ENCODE data around the gene TBC1D10B. TPM values are rescaled to one million over a fixed set of nuclear protein-coding genes. Genes with fewer than 3 reads are reported as not detected.

TBC1D10B gene
- total RNA-seq, 2 experiments from 2014 or later = 69.2 TPM

DNA sequence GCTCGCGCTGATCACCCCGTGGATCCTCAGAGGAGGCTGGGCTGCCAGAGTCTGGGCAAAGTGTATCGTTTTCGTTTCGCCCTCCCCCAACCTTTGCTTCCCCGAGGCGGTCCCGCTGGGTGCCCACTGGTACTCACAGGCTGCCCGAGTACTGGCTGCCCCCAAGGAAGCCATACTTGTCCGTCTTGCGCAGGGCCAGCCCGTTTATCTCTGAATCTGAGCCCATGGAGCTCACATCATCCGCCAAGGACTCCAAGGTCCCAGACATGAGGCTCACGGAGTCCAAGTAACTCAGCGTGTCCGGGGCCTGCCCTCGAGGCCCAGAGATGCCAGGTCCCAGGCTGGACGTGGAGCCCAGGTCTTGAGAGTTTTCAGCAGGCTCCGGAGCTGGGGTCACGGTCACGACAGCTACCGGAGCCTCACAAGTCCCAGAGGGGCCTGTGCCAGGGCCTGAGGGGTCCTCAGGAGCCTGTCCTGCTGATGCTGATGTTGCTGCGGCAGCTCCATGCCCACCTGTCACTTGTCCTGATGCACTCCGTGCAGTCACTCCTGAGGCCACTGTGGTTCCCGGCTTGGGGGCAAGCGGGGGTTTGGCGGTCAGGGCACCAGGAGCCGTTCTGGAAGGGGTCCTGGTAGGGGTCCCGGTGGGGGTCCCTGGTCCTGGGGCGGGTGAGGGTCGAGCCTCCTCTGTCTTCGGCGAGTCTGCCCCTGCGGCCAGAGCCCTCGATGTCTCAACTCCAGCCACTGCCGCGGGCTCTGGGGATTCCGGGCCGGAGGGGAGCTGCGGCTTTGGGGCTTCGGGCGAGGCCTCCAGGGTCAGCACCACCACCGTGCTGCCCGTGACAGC is 980 bp downstream of the TBC1D10B start:
- no peak for DNase-seq
- CTCF ChIA-PET = interaction anchor here (0.6 to 2.8 kb wide), 9 partner anchors 9 to 337 kb away, joined by 3 to 9 read pairs (median 4); partner anchors contain the start of genes FBRS and ZNF771
- H3K4me1 Mint-ChIP-seq = peaks cover 51% of the 10 kb centered on the region

DNA sequence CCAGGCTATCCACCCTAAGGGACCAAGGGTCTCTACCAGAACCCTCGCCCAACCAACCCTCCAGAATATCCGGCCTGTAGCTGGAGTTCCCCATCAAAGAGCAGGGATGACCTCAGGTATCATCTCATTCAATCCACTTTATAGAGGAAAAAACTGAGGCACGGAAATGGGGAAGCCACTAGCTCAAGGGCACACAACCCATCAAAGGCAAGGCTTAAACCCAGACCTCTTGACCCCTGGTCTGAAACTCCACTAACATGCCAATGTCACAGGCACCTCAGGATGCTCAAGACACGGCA is 1.6 kb downstream of the TBC1D10B start:
- Mint-ChIP-seq H3K27ac (peak overlapping the region; percentile 80), H3K4me3 (peak overlapping the region; percentile 86), H3K9me3 (no peaks in the 10 kb centered on the region), H3K36me3 (ENCODE audit: low read depth) (peaks cover 47% of the 10 kb centered on the region), H3K27me3 (no peaks in the 10 kb centered on the region), H3K4me1 (peaks cover 53% of the 10 kb centered on the region)
- no peak for DNase-seq
- CTCF ChIA-PET = interaction anchor here (0.5 to 1.7 kb wide), 6 partner anchors 12 to 49 kb away, joined by 3 to 9 read pairs (median 3); no protein-coding TSS in a partner anchor
- POLR2A ChIA-PET = interaction anchor here (0.6 to 5.8 kb wide), 9 partner anchors 9 to 277 kb away, joined by 3 to 83 read pairs (median 5); partner anchors contain the start of genes CD2BP2, SEPTIN1, TBX6 and ZNF48

More for the DNA sequence above, 980 bp downstream of the TBC1D10B start:
- Mint-ChIP-seq H3K9me3 (no peaks in the 10 kb centered on the region), H3K4me3 (peak overlapping the region; percentile 86), H3K27me3 (no peaks in the 10 kb centered on the region), H3K36me3 (ENCODE audit: low read depth) (peaks cover 44% of the 10 kb centered on the region), H3K27ac (peak overlapping the region; percentile 80)
- POLR2A ChIA-PET = interaction anchor here (0.6 to 5.8 kb wide), 9 partner anchors 9 to 277 kb away, joined by 3 to 83 read pairs (median 5); partner anchors contain the start of genes CD2BP2, SEPTIN1, TBX6 and ZNF48

- Mint-ChIP-seq H3K27ac (peak overlapping the region; percentile 80), H3K4me1 (peaks cover 53% of the 10 kb centered on the region)
Observed at GRCh38 chr16:30368122-30368791, 2.0 kb downstream of the TBC1D10B start.

DNA sequence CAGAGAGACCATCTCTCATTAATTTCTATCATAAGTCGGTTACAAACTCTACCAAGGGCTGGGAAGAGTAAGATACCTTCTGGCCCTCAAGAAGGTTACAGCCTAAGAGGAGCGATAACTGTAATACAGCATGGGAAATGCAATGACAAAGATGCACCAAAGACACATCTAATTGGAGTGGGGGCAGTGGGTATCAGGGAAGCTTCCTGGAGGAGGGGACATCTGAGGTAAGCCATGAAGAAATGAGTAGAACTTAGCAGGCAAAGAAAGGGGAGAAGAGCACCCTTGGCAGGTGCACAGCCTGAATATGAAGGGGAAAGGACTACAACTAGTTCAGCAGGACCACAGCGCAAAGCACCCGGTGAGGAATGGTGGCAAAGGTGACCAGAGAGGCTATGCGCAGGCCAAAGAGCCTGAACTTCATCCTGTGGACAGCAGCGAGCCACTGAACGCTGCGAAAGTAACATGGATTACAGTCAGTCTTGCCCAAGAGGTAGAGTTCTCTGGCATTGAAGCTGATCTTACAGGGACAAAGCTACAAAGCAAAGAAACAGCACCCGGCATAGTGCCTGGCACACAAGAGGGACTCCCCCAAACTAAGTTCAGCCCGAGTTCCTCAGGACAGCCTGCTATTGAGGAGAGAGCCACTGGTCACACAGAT is 2.8 kb downstream of the TBC1D10B start:
- H3K4me3 Mint-ChIP-seq = peak overlapping the region; percentile 86
- H3K9me3 Mint-ChIP-seq = no peaks in the 10 kb centered on the region
- ChIA-PET POLR2A (interaction anchor here (1.1 to 5.8 kb wide), 3 partner anchors 11 to 275 kb away, joined by 3 to 83 read pairs (median 4); partner anchors contain the start of genes CD2BP2, SEPTIN1 and TBX6), CTCF (interaction anchor here (0.6 to 1.3 kb wide), 3 partner anchors 10 to 213 kb away, joined by 3 to 5 read pairs (median 5); no protein-coding TSS in a partner anchor)
- no peak for DNase-seq
- peaks cover 54% of the 10 kb centered on the region for H3K4me1 Mint-ChIP-seq
- peaks cover 58% of the 10 kb centered on the region for H3K36me3 Mint-ChIP-seq (ENCODE audit: low read depth)
- no peaks in the 10 kb centered on the region for H3K27me3 Mint-ChIP-seq
- H3K27ac Mint-ChIP-seq = peak overlapping the region; percentile 66

More at GRCh38 chr16:30368122-30368791, 2.0 kb downstream of the TBC1D10B start:
- POLR2A ChIA-PET = interaction anchor here (1.1 to 5.8 kb wide), 7 partner anchors 10 to 276 kb away, joined by 3 to 83 read pairs (median 5); partner anchors contain the start of genes CD2BP2, SEPTIN1, TBX6 and ZNF48
- peaks cover 51% of the 10 kb centered on the region for H3K36me3 Mint-ChIP-seq (ENCODE audit: low read depth)
- peak overlapping the region; percentile 86 for H3K4me3 Mint-ChIP-seq
- CTCF ChIA-PET = interaction anchor here (0.5 to 1.7 kb wide), 7 partner anchors 11 to 42 kb away, joined by 3 to 9 read pairs (median 3); no protein-coding TSS in a partner anchor
- no peak for DNase-seq
- no peaks in the 10 kb centered on the region for H3K9me3 Mint-ChIP-seq
- no peaks in the 10 kb centered on the region for H3K27me3 Mint-ChIP-seq

DNA sequence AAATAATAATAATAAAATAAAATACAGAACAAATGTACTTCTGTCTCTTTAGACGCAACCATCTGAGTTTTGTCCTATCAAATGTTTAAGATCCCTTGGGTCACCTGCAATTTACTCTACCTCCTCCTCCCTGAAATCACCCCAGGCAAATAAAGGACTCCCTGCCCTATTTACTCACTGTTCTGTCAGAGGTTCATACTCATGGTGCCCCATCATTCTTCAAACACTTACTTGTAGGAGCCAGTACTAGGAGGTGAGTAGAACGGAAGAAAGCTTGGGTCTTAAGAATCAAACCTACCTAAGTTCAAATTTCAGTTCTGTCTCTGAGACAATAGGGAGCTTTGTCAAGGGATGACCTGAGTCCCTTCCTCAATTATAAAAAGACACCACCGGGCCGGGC is 3.8 kb downstream of the TBC1D10B start:
- Mint-ChIP-seq H3K27ac (no peak overlapping the region), H3K9me3 (no peaks in the 10 kb centered on the region), H3K4me1 (peaks cover 50% of the 10 kb centered on the region), H3K36me3 (ENCODE audit: low read depth) (peaks cover 64% of the 10 kb centered on the region), H3K4me3 (peak overlapping the region; percentile 86), H3K27me3 (no peaks in the 10 kb centered on the region)
- POLR2A ChIA-PET = interaction anchor here (1.1 to 5.8 kb wide), 2 partner anchors 10 to 16 kb away, joined by 3 to 83 read pairs; partner anchors contain the start of genes CD2BP2 and SEPTIN1
- no peak for DNase-seq
- CTCF ChIA-PET = no interaction called here

- peaks cover 43% of the 10 kb centered on the region for H3K4me1 Mint-ChIP-seq
- no peak overlapping the region for H3K27ac Mint-ChIP-seq
- POLR2A ChIA-PET = interaction anchor here (1.2 to 2.9 kb wide), 3 partner anchors 10 to 1391 kb away, joined by 3 to 14 read pairs (median 4); partner anchors contain the start of genes CD2BP2 and SEPTIN1
- H3K27me3 Mint-ChIP-seq = no peaks in the 10 kb centered on the region
- CTCF ChIA-PET = interaction anchor here (1.1 to 1.7 kb wide), 2 partner anchors 45 to 65 kb away, joined by 3 to 4 read pairs; partner anchors contain the start of gene DCTPP1
- peaks cover 74% of the 10 kb centered on the region for H3K36me3 Mint-ChIP-seq (ENCODE audit: low read depth)
- no peaks in the 10 kb centered on the region for H3K9me3 Mint-ChIP-seq
- no peak for DNase-seq
- H3K4me3 Mint-ChIP-seq = no peak overlapping the region
Observed at GRCh38 chr16:30365200-30365599, 5.1 kb downstream of the TBC1D10B start.

GRCh38 chr16:30361180-30361579 is 9.1 kb downstream of the TBC1D10B start:
- DNase-seq = no peak
- Mint-ChIP-seq H3K36me3 (ENCODE audit: low read depth) (peaks cover 75% of the 10 kb centered on the region), H3K27me3 (no peaks in the 10 kb centered on the region), H3K9me3 (no peaks in the 10 kb centered on the region), H3K4me1 (peaks cover 38% of the 10 kb centered on the region), H3K27ac (peak overlapping the region; percentile 61), H3K4me3 (no peak overlapping the region)
- ChIA-PET CTCF (interaction anchor here (1.3 kb wide), 1 partner anchor 48 kb away, joined by 3 read pairs; no protein-coding TSS in a partner anchor), POLR2A (no interaction called here)

DNA sequence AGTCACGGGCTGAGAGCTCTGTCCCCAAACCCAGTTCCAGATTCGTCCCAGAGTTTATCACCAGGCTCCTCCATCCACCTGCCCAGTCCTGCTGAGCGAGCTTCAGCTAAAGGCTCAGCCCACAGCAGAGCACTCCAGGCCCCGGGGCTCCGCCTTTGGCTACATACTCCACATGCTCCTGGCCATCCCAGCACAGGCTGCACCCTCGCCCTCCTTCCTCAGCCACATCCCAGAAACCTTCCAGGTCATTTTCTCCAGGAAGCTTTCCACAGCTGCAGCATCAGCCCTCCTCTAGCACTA is 10.5 kb downstream of the TBC1D10B start:
- Mint-ChIP-seq H3K27me3 (no peaks in the 10 kb centered on the region), H3K27ac (no peak overlapping the region), H3K9me3 (no peaks in the 10 kb centered on the region), H3K4me3 (no peak overlapping the region), H3K4me1 (peaks cover 41% of the 10 kb centered on the region), H3K36me3 (ENCODE audit: low read depth) (peaks cover 67% of the 10 kb centered on the region)
- POLR2A ChIA-PET = interaction anchor here (8.3 kb wide), 1 partner anchor 10 kb away, joined by 83 read pairs; the partner anchor contains the start of gene TBC1D10B
- no peak for DNase-seq
- CTCF ChIA-PET = interaction anchor here (1.3 kb wide), 2 partner anchors 10 to 50 kb away, joined by 3 read pairs; no protein-coding TSS in a partner anchor

DNA sequence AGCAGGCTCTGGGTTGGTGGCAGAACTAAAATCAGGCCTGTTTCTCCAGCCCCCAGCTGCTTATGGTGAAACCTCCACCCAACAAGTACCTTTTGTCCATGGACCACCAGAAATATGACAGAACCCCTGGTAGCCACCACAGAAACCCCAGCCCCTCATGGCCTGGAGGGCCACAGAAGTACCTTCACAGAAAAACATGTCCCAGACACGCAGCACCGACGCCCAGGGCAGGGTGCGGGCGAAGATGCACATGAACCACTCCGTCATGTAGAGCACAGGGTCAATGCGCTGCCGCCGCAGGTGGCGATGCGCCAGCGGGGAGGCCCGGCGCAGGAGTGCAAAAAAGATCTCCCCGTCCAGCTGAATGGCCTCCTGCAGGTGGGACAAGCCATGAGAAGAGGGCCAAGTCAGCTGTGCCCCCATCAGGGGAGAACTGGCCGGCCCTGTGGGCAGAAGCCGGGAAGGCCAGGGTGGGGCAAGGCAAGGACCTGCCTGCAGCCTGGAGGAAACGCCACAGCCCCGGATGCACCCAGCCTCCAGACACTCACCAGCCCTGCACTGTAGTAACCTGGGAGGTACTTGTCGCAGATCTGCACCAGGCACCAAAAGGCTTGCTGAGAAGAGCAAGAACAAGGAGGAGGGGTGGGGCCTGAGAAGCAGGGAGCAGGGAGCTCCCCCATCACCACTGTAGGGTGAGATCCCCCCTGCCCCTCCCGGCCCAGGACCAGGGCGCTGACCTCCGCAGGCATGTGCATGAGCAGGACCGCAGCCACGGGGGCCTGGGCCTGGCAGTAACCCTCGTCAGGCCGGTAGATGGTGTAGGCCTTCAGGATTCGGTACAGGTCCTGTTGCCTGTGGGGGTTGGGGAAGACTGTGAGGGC is 11.1 kb downstream of the TBC1D10B start:
- POLR2A ChIA-PET = interaction anchor here (8.3 kb wide), 1 partner anchor 10 kb away, joined by 83 read pairs; the partner anchor contains the start of gene TBC1D10B
- no peaks in the 10 kb centered on the region for H3K27me3 Mint-ChIP-seq
- peaks cover 40% of the 10 kb centered on the region for H3K4me1 Mint-ChIP-seq
- CTCF ChIA-PET = interaction anchor here (1.3 kb wide), 1 partner anchor 10 kb away, joined by 3 read pairs; no protein-coding TSS in a partner anchor
- H3K36me3 Mint-ChIP-seq (ENCODE audit: low read depth) = peaks cover 66% of the 10 kb centered on the region
- H3K9me3 Mint-ChIP-seq = no peaks in the 10 kb centered on the region
- no peak overlapping the region for H3K27ac Mint-ChIP-seq
- no peak for DNase-seq
- no peak overlapping the region for H3K4me3 Mint-ChIP-seq

DNA sequence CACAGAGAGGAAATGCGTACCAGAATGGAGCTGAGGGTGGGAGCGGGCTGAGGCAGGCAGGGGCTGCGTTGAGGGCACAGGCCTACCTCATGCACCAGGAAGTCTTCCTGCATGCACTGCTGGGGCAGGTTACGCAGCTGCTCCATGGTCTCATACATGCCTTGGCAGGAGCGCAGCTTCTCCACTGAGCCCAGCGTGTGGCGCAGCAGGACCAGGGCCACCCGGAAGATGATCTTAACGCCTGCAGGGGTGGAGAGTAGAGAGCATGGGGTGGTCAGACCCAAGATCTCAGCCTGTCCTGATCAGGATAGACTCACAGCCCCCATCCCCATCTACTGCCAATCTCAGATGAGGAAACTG is 11.7 kb downstream of the TBC1D10B start:
- Mint-ChIP-seq H3K9me3 (no peaks in the 10 kb centered on the region), H3K4me3 (no peak overlapping the region), H3K4me1 (peaks cover 46% of the 10 kb centered on the region), H3K36me3 (ENCODE audit: low read depth) (peaks cover 68% of the 10 kb centered on the region), H3K27me3 (no peaks in the 10 kb centered on the region), H3K27ac (no peak overlapping the region)
- no peak for DNase-seq
- CTCF ChIA-PET = interaction anchor here (1.3 kb wide), 1 partner anchor 11 kb away, joined by 3 read pairs; no protein-coding TSS in a partner anchor
- POLR2A ChIA-PET = interaction anchor here (8.3 kb wide), 1 partner anchor 11 kb away, joined by 83 read pairs; the partner anchor contains the start of gene TBC1D10B

DNA sequence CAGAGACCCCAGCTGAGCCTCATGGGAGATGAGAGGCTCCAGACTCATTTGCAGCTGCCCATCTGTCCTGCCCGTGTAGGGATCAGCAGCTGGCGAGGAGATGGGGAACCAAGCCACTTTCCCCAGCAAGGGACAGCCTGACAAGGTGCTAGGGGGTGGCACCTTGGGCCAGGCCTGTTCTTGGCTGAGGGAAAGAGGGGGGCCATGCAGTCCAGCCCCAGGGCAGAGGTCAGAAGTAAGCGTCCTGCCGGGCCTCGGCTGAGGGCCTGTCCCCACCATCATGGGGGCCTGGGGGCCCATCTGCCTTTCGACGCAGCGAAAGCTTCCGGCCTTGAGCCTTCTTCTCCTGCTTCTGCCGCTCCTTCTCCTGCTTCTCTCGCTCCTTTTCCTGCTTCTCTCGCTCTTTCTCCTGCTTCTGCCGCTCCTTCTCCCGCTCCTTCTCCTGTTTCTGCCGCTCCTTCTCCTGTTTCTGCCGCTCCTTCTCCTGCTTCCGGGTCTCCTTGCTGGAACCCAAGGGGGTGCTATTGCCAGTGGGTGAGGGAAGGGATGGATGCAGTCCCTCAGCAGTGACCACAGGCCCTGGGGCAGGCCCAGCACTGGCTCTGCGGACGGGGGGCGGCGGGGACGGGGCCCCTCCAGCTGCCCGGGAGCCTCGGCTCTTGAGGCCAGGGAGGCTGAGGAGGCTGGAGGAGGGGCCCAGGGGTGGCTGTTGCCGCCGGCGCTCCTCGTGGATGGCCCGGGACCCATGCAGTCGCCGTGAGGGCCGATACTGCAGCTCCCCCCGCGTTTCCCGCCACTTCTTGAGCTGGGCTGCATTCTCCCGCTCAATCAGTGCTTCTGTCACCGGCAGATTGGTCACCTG is 12.3 kb downstream of the TBC1D10B start:
- no peak for DNase-seq
- CTCF ChIA-PET = no interaction called here
- peak overlapping the region; percentile 53 for H3K27ac Mint-ChIP-seq
- peaks cover 46% of the 10 kb centered on the region for H3K4me1 Mint-ChIP-seq
- no peak overlapping the region for H3K4me3 Mint-ChIP-seq
- no peaks in the 10 kb centered on the region for H3K9me3 Mint-ChIP-seq
- no peaks in the 10 kb centered on the region for H3K27me3 Mint-ChIP-seq
- POLR2A ChIA-PET = interaction anchor here (1.3 to 8.3 kb wide), 2 partner anchors 12 to 22 kb away, joined by 5 to 83 read pairs; partner anchors contain the start of gene TBC1D10B
- peaks cover 67% of the 10 kb centered on the region for H3K36me3 Mint-ChIP-seq (ENCODE audit: low read depth)
